NCI-H1048 (cell line): ENCODE data around the gene MAP3K8.
A peak's percentile ranks its signal among the peaks of the same experiment; 100 is the strongest.

Source experiments
- DNase-seq: peaks from one replicate; lab custom pipeline; 2025; lab: John Stamatoyannopoulos, UW

Gene MAP3K8

DNA sequence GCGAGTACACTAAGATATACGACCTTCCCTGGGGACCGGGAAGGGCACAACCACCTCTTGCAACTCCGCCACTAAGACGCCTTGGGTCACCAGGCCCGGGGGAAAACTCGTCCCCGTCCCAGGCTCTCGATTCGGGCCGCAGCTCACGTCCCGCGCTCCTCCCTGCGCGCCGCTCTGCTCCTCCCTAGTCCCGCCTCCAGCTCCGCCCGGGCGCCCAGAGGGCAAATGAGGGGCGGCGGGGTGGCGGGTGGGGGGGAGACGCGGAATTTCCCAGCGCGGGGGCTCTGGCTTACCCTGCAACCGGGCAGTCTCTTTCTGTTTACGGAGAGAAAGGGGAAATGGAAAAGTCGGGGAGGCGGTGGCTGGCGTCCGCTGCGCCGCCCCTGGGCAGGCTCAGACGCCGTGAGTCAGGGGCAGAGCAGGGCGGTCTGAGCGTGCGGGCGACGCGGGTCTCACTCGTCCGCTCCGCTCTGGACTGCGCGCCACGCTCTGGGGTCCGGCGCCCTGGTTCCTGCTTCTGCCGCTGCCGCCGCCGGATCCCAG is at the start of gene MAP3K8:
Gene MAP3K8, plus strand, starts transcription at position 455 of the 543 bp plus-strand sequence. CDS start 4,755 bp downstream, outside the sequence.
- DNase-seq: peak; percentile 53

DNA sequence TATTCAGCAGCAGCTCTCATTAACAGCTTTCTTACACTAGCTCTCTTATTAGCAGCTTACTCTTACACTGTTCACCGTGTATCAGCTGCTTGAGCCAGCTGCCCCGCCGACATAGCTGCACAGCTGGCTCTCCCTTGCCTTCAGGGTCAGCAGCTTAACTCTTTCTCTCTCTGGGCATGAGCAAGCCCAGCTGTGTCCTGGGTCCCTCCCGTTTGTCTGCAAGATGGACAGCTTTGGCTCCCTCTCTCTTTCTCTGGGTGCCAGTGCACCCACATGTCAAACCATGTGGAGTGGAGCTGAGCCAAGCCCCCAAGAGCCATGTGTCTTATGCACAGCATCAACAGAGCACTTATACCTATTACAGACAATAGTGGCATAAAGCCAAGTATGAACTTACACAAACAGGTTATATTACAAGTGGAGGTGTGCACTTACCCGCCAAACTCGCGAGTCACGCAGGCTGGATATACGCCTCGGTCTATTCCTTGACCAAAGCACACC is 49.2 kb upstream of the MAP3K8 start:
- DNase-seq: no peak

DNA sequence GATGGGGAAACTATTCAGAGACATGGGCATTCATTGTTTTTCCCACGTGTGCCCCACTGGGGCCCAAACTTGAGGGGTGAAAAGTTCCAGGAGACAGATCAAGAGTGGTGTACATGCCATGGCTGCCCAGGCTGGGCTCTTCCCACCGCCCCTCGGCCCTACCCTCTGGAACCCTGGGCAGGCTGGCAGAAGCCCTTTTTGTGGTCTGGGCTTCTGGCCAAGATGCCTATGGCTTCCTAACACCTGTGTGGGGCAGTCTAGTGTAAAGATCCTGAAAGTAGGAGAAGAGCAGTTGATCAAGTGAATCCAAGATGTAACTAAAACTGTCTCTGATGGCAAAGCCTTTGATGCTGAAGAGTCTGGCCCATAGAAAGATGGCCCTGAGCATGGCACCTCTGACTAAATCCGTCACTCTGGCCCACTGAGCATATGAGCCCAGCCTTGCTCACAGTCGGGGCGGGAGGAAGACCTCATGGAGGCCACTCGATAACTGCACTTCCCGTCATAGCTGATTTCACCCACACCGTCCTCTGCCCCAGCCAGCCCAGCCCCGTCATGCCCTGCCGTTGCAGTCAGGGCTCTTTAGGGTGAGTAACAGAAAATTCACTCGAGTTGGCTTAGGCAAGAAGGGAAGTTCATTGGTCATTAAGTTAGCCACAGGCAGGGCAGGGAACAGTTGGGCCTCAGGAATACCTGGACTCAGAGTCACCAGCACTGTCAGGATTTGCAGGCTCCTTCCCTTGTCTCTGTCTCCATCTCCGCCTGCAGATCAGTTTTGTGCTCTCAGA is 47.0 kb upstream of the MAP3K8 start:
- no peak for DNase-seq

DNA sequence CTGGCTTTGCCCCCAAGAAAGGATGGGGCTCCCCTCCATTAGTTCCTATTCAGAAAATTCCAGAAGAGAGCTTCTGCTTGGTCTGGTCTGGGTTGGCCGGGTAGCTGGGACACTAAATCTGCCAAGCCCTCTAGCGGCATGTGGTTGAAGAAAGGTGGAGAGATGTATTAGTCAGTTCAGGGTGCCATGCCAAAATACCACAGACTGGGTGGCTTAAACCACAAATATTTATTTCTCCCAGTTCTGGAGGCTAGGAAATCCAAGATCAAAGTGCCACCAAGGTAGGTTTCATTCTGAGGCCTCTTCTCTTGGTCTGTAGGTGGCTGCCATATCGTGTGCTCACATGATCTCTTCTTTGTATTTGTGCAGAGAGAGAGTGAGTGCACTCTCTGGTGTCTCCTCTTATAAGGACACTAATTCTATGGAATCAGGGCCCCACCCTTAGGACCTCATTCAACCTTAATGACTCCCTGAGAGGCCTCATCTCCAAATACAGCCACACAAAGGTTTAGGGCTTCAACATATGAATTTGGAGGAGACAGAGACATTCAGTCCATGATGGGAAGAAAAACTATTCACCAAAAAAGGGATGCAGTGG is 46.2 kb upstream of the MAP3K8 start:
- DNase-seq: no peak

DNA sequence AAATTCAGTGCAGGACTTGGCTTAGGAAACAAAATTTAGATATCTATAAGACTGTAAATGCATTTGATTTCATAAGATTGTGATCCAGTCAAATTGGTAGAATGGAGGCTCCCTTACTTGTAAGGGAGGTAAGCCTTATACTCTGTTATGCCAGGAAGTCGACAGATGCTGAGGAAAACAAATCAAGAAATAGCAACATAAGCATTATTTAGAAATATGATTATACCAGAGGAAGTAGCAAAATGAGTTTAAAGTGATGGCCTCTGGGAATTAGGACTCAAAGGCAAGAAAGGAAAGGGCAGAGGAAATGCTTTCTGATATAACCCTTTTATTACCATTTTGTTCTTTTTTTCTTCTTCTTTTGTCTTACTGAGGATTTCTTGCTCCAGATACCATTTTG is 44.4 kb upstream of the MAP3K8 start:
- no peak for DNase-seq

DNA sequence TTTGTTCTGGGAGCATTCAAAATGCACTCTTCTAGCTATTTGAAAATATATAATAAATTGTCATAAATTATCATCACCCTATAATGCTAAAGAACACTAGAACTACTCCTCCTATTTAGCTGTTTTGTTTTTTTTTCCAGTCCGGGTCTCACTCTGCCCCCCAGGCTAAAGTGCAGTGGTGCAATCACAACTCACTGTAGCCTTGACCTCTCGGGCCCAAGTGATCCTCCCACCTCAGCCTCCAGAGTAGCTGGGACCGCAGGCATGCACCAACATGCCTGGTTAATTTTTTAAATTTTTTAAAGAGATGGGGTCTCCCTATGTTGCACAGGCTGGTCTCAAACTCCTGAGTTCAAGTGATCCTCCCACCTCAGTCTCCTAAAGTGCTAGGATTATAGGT is 43.8 kb upstream of the MAP3K8 start:
- no peak for DNase-seq

DNA sequence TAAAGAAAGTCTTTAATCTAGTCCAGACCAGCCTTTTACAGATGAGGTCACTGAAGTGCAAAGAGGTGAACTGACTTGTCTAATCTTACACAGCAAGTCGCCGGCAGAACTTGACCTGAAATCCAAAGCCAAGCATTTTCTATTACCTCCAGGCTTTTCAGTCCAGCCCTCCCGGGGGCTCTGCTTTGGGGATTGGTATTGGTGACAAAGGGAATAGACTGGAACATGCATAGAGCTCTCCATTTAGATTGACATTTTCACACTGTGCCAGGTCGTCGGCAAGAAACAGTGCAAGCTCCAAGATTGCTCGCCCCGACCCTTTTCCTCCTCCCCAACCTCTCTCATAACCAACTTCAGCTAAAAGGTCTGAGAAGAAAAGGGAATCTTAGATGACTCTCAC is 42.7 kb upstream of the MAP3K8 start:
- no peak for DNase-seq

DNA sequence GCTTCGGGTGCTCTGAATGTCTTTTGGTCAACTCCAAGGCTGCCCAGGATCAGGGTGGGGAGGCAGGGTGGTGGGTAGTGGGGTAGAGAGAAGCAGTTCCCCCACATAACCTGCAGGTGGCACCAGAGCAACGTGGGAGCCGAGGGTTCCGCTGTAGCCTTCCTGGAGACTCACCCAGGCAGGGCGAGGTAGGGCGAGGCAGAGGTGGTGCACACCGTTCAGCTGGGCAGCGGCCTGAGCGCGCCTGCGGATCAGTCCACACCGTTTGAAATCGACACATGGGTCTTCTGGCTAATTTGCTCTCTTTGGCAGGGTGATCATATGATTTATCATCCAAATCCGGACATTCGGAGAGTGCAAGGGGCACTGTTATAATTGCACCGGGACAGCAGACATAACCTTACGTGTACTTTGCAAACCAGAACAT is 41.4 kb upstream of the MAP3K8 start:
- no peak for DNase-seq

DNA sequence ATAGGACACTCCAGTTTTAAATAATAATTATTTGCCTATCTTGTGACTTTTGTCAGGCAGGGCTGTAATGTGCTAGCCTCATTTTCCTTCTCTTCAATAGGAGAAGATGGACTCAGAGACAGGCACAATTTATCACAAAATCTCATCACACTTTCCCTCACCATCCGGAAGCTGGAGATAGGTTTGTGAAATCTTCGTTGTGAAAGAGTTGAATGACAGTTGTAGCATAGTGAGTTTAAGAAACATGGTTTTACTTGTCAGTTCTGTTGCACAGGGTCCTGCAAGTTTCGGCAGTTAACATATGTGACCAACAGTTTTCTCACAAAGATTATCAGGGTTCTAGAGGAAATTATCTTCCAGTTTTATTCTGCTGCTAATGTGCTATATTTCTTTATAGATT is 37.7 kb upstream of the MAP3K8 start:
- no peak for DNase-seq

DNA sequence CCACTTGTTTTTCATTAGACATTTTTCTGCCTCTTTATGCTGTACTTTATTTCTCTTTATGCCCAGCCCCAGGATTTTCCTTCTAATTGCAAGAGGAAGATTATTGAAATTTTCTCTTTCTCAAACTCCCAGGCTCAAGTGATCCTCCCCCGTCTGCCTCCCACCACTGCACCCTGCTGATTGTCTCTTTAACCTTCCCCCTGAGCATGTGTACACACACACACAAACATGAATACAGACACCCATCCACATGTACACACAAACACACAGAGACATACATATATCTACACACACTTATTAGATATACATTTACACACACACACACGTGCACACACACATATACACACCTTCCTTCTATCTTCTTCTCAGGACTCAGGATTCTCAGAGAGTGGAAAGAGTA is 37.3 kb upstream of the MAP3K8 start:
- no peak for DNase-seq

DNA sequence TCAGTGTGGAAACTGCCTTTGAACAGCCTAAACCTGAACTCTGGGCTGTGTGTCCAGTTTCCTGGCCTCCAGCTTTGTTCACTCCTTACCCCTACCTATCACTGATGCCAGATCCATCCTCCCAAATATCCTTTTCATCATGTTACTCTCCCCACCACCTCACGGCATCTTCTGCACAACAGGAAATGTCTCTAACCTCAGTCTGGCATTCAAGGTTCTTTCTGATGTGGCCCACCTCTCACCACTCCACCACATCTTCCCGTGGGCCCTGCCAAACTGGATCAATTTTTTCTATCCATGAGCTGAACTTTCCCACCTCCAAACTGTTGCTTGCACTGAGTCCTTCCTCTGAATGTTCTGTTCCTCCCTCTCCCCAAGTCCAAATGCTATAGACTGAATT is 35.8 kb upstream of the MAP3K8 start:
- DNase-seq: no peak

DNA sequence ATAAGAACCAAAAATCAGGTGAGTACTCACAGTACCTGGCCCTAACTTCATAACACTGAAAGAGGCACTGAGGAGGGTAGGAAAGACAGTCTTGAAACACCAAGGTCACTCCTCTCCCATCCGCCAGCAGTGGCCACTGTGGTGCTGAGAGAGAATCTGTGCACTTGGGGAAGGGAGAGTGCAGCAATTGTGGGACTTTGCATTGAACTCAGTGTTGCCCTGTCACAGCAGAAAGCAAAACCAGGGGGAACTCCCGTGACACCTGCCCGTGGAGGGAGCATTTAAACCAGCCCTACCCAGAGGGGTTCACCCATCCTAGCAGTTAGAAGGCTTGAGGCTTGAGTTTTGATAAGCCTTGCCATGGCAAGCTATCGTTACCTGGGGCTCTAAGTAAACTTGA is 35.2 kb upstream of the MAP3K8 start:
- DNase-seq: no peak

DNA sequence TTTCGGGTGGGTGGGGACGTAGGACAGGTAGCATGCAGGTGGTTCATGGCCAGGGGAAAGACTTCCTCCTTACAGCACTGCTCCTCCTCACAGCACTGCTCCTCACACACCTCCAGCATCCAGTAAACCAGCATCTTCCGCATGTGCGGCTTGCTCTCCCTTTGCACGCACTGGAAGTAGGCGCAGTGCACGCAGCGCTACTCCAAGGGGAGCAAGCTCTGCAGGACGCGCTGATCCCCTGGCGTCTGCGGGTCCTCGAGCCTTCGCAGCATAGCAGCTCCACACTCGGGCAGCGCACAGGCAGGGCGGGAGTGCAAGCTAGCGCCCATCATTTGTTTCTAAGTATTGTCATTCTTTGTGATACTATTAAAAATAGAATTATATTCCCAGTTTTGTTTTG is 30.5 kb upstream of the MAP3K8 start:
- no peak for DNase-seq

DNA sequence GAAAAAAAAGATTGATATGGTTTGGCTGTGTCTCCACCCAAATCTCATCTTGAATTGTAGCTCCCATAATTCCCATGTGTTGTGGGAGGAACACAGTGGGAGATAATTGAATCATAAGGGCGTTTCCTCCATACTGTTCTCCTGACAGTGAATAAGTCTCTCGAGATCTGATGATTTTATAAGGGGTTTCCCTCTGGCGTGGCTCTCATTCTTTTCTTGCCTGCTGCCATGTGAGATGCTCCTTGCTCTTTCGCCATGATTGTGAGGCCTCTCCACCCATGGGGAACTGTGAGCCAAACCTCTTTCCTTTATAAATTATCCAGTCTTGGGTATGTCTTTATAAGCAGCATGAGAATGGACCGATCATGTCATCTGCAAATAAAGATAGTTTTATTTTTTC is 29.4 kb upstream of the MAP3K8 start:
- DNase-seq: no peak

DNA sequence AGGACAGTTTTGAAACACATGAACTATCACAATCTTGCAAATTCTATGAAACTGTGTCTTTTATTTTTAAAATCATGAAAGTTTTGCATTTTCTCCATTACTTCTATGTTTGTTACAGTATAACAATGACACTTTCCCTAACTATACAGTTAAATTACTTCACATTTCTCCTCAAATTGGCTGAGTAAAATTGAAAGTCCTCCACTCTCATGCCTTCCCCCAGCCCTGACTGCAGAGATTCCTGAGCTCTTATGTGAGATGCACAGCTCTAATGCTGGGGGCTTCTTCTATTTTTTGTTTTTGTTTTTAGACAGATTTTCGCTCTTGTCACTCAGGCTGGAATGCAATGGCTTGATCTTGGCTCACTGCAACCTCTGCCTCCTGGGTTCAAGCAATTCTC is 22.7 kb upstream of the MAP3K8 start:
- DNase-seq: no peak

DNA sequence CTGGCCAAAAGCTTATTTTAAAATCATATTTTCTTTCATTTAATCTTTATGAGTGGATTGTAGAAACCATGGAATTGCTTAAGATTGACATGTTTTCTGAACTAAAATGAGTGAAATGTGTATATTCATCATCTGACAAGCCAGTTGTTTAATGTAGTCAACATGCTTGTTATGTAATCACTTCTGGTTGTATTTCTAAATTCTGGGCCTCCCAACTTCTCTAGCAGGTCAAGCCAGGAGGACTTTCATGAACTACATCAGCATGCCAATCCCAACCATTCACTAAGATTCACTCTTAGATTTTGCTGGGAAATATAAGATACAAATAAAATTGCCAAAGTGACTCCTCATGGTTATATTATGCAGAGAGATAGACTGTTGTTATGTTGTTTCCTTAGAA is 21.1 kb upstream of the MAP3K8 start:
- no peak for DNase-seq

DNA sequence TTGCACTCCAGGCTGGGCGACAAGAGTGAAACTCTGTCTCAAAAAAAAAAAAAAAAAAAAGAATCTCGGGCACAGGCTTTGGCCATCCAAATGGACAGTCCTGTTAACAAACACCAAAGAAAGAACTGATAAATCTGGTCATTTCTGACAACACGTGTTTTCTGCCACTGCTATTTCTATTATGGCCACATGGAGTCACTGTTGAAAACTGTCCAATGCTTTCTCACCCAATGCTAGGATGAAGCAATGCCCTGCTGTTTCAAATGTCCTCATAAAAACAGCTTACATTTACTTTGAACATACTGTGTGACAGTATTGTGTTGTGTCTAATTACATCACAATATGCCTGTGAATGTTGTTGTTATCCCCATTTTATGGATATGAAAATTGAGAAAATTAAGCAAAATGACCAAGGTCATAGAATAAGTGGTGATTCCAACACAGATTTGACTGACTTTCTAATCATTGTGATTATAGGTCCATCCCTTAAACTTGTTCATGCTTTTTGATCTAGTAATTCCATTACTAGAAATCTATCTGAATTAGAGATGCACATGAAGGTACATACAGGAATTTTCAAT is 19.9 kb upstream of the MAP3K8 start:
- DNase-seq: no peak

DNA sequence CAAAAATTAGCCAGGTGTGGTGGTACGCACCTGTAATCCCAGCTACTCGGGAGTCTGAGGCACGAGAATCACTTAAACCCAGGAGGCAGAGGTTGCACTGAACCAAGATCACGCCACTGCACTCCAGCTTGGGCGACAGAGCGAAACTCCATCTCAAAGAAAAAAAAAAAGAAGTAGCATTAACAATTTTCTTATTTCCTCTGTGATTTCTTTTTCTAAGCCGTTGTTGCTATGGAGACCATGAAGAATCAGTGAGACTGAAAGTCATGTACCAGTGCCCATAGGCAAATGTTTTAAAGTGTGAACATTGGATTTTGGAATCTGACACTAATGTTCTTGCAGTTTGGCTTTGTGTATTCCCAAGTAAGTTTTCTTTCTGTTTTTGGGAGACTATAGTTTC is 18.4 kb upstream of the MAP3K8 start:
- no peak for DNase-seq

DNA sequence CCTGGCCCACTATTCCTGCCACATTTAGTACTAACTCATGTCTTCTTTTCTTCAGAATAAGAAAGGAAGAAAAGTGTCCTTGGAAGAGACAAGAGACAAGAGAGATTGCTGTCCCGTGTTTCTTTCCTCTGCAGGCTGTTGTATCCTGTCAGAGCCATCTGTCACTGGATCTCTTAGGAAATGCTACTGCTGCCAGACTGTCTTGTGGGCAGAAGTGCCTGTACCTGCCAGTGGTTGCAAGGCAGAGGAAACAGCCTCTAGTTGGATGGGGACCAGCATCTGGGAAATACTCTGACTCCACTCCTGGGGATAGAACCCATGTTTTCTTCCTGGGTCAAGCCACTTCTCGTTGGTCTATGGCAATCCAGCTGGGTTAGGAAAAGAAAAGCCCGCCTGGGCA is 16.7 kb upstream of the MAP3K8 start:
- DNase-seq: no peak

DNA sequence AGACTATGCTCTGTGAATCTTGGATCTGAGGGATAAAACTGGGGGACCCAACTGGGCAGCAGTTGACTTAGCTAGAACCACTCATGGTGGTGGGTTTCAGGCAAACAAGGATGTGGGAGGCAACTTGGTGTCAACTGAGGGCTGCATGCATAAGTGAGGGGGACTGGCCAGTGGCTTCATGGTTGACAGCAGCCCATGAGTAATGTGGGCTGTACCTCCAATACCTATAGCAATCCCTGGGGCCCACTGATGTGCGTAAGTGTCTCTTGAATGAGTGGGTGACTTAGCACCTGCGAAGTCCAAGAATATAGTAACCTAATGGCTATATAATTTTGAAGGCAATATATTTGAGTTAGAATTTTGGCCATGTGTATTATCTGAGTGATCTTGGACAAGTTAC is 13.7 kb upstream of the MAP3K8 start:
- DNase-seq: no peak

DNA sequence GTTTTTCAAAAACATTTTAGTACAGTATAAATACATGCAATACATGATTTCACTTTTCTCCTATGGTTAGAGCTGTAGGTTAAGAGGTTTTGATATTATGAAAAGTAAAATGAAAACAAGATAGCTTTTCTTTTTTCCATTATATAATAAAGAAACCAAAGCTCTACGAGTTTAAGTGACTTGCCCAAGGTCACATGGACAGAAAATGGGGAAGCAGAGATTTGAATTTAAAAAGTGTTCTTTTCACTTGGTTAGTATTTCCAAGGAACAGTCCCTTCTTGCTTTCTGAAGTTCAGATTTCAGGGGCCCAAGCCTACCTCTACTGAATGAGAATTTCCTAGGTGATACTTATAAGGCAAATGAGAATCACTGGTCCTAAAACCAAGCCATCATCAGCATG is 13.2 kb upstream of the MAP3K8 start:
- no peak for DNase-seq

DNA sequence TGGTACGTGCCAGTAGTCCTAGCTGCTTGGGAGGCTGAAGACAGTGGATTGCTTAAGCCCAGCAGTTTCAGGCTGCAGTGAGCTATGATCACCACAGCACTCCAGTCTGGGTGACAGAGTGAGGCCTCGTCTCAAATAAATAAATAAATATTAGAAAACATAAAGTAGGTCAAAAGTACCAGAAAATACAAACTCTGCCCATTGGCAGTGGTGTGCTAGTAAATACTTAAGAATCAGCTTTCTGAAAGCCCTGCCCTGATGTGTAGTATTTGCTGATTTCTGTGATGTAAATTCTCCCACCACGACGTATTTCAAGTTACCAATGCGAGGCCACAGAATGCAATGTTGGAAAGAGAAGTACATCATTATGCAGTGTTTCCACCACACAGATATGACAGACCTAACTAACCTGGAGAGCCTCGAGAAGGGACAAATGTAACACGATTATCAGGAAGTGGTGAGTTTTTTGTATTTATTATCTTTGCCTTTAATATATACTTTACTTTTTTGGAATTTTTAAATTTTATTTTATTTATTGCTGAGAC is 11.8 kb upstream of the MAP3K8 start:
- no peak for DNase-seq
